GM21825 (cell line): ENCODE measurements around the gene VKORC1.

Experiments
- ATAC-seq: cut with Tn5 transposase; IDR thresholded peaks from one replicate; pipeline ENCODE4 v1.9.1; 2021; ENCODE audit warnings: mild to moderate bottlenecking, moderate library complexity; ENCODE audit not compliant: unreplicated experiment

The VKORC1 gene

GRCh38 chr16:31083981-31084380 lies 10.6 kb downstream of the VKORC1 start:
- no peak for ATAC-seq

- ATAC-seq = no peak
These were observed 11.0 kb downstream of the VKORC1 start for GRCh38 chr16:31083556-31083955.

GRCh38 chr16:31083081-31083480 lies 11.5 kb downstream of the VKORC1 start:
- no peak for ATAC-seq

GRCh38 chr16:31082368-31083045 lies 12.1 kb downstream of the VKORC1 start:
- no peak for ATAC-seq

- ATAC-seq = no peak
These were observed 12.9 kb downstream of the VKORC1 start for GRCh38 chr16:31081428-31082351.

GRCh38 chr16:31080756-31081419 lies 13.7 kb downstream of the VKORC1 start:
- no peak for ATAC-seq

GRCh38 chr16:31080035-31080629 lies 14.5 kb downstream of the VKORC1 start:
- no peak for ATAC-seq

- ATAC-seq = no peak
These were observed 15.2 kb downstream of the VKORC1 start for GRCh38 chr16:31079342-31079944.

GRCh38 chr16:31078597-31079341 lies 15.8 kb downstream of the VKORC1 start:
- no peak for ATAC-seq

GRCh38 chr16:31077592-31078396 lies 16.8 kb downstream of the VKORC1 start:
- no peak for ATAC-seq

- ATAC-seq = no peak
These were observed 17.6 kb downstream of the VKORC1 start for GRCh38 chr16:31077024-31077423.

GRCh38 chr16:31076319-31076718 lies 18.3 kb downstream of the VKORC1 start:
- ATAC-seq = no peak

- no peak for ATAC-seq
These were observed 19.8 kb downstream of the VKORC1 start for GRCh38 chr16:31074814-31075183.

- ATAC-seq = peak; percentile 74
These were observed 20.4 kb downstream of the VKORC1 start, which contains the start of the genes ZNF646 and ZNF668 for GRCh38 chr16:31073970-31074813. ZNF646 (plus strand) TSS chr16:31074422; CDS start chr16:31076325, 1,903 bp downstream. ZNF668 (minus strand) TSS chr16:31074240; CDS start chr16:31064459, 9,781 bp downstream.

- peak; percentile 45 for ATAC-seq
These were observed 21.2 kb downstream of the VKORC1 start for GRCh38 chr16:31073142-31073969.

GRCh38 chr16:31072540-31073141 lies 22.0 kb downstream of the VKORC1 start:
- ATAC-seq = no peak

GRCh38 chr16:31071861-31072260 lies 22.7 kb downstream of the VKORC1 start:
- no peak for ATAC-seq
